Kidney (tissue), 14 donors: ENCODE data around the gene ZDHHC14. TPM values are rescaled to one million over a fixed set of nuclear protein-coding genes. Genes with fewer than 3 reads are reported as not detected.
"Not testable (repeated sequence)": the region's sequence is repeated elsewhere in the genome, so short reads cannot be mapped to it uniquely, and the experiment has no call there.

Experiments used
- DNase-seq, 5 donors: peaks; one replicate each; pipeline ENCODE4 v3.0.0-alpha.2; 2013 to 2020
- FAIRE-seq: peaks from 2 replicates; lab custom pipeline; 2012; peaks lifted over from hg19 to GRCh38; lab: Jason Lieb, UNC
- H3K27ac ChIP-seq, 2 donors: one replicate each; pipeline ENCODE4 v1.7.0; 2013; ENCODE audit warnings: low read depth in 2 of 2, low read length in 2 of 2, inconsistent platforms in 1 of 2
- H3K27me3 ChIP-seq: one replicate; pipeline ENCODE4 v1.7.1; 2013; ENCODE audit warnings: low read length, inconsistent platforms; ENCODE audit not compliant: control insufficient read depth, insufficient read depth
- H3K36me3 ChIP-seq, 3 donors: one replicate each; pipeline versions ENCODE4 v1.7.0 to v1.7.1; 2013; ENCODE audit warnings: low read length in 3 of 3, control low read depth in 1 of 3, inconsistent platforms in 1 of 3; ENCODE audit not compliant: insufficient read depth in 3 of 3, control insufficient read depth in 2 of 3
- H3K4me1 ChIP-seq, 3 donors: one replicate each; pipeline versions ENCODE4 v1.7.0 to v1.7.1; 2013; ENCODE audit warnings: low read length in 3 of 3, inconsistent platforms in 1 of 3, low read depth in 1 of 3; ENCODE audit not compliant: control insufficient read depth in 2 of 3, insufficient read depth in 2 of 3
- H3K4me3 ChIP-seq, 3 donors: one replicate each; pipeline versions ENCODE4 v1.7.0 to v1.8.1; 2013; ENCODE audit warnings: low read length in 3 of 3, control low read depth in 1 of 3, inconsistent platforms in 1 of 3
- H3K9ac ChIP-seq, 3 donors: one replicate each; pipeline versions ENCODE4 v1.7.0 to v1.7.1; 2013; ENCODE audit warnings: low read length in 3 of 3, control low read depth in 1 of 3, inconsistent platforms in 1 of 3
- H3K9me3 ChIP-seq, 3 donors: one replicate each; pipeline versions ENCODE4 v1.7.0 to v1.7.1; 2013; ENCODE audit warnings: low read length in 3 of 3, control low read depth in 1 of 3, inconsistent platforms in 1 of 3; ENCODE audit not compliant: control insufficient read depth in 2 of 3, insufficient read depth in 1 of 3
- CTCF ChIP-seq: IDR thresholded peaks from 3 replicates; pipeline ENCODE4 v1.5.1; 2012; ENCODE audit warnings: mild to moderate bottlenecking, moderate library complexity, borderline replicate concordance; ENCODE audit not compliant: insufficient read depth; ENCODE audit errors: extremely low read depth
- intact Hi-C: fragments of 100-400 bp; cut with DNase I; formaldehyde crosslinking; loops from one replicate; pipeline ENCODE4 v1.11.1; 2022
- polyA plus RNA-seq: library from polyadenylated mRNA; stranded (reverse); fragments of 350-450 nt; fragmentation: Illumina TruSeq; extraction: RNeasy Lipid Tissue Mini Kit (QIAGEN cat#74804); gene quantifications from one replicate; pipeline ENCODE4 v1.2.3, GENCODE V29; 2014; ENCODE audit warnings: low read depth, low replicate concordance; ENCODE audit not compliant: insufficient read depth
- total RNA-seq: library from RNA; stranded (reverse); fragmentation: NEBNext Ultra II Directional; extraction: Animal tissue kit (Norgen Biotek cat#: 25700); gene quantifications from one replicate; pipeline ENCODE4 v1.2.1, GENCODE V29; 2021
- donor health status: control.
- donor health status: control.
- donor health status: control.
- donor health status: control.
- donor health status: control.
- donor health status: DM: yes; HTN: yes; CAD: no.
- donor health status: Normal renal cell carcinoma (clear cell type).

ZDHHC14 gene
- total and polyA plus RNA-seq, 2 donors from 2014 or later = 13.5 to 26.7 TPM

- Histone ChIP-seq H3K9me3 (no peaks in the 10 kb centered on the region), H3K36me3 (no peaks in the 10 kb centered on the region), H3K27me3 (no peaks in the 10 kb centered on the region), H3K4me1 (peaks cover 0 to 7% (median 3%) of the 10 kb centered on the region in 3 donors), H3K27ac (no peak overlapping the region), H3K9ac (no peak overlapping the region), H3K4me3 (no peak overlapping the region)
- no peak for TF ChIP-seq CTCF
- peak in 1 of 5 donors; percentile 21 for DNase-seq
- no peak for FAIRE-seq
- intact Hi-C loops = no loop called here
These were observed 309.6 kb downstream of the ZDHHC14 start for GRCh38 chr6:157690441-157691210.

- FAIRE-seq, H3K9me3 ChIP-seq, H3K4me3 ChIP-seq, intact Hi-C loops, H3K9ac ChIP-seq, H3K27ac ChIP-seq, H3K36me3 ChIP-seq, H3K4me1 ChIP-seq, DNase-seq, H3K27me3 ChIP-seq: not testable (repeated sequence)
These were observed 310.6 kb downstream of the ZDHHC14 start for GRCh38 chr6:157691621-157692020.

GRCh38 chr6:157693867-157694266 is 312.9 kb downstream of the ZDHHC14 start:
- TF ChIP-seq CTCF = no peak
- H3K36me3 ChIP-seq = no peaks in the 10 kb centered on the region
- FAIRE-seq (no peak), DNase-seq (no peak)
- intact Hi-C loops = no loop called here
- peaks cover 0 to 3% (median 0%) of the 10 kb centered on the region in 3 donors for H3K9me3 ChIP-seq
- no peak overlapping the region for H3K27ac ChIP-seq
- no peak overlapping the region for H3K4me3 ChIP-seq
- no peaks in the 10 kb centered on the region for H3K27me3 ChIP-seq
- peaks cover 0 to 7% (median 3%) of the 10 kb centered on the region in 3 donors for H3K4me1 ChIP-seq
- H3K9ac ChIP-seq = no peak overlapping the region

- Histone ChIP-seq H3K9ac (no peak overlapping the region), H3K36me3 (no peaks in the 10 kb centered on the region), H3K27me3 (no peaks in the 10 kb centered on the region), H3K4me3 (no peak overlapping the region), H3K4me1 (peaks cover 0 to 7% (median 3%) of the 10 kb centered on the region in 3 donors), H3K27ac (no peak overlapping the region), H3K9me3 (peaks cover 0 to 4% (median 0%) of the 10 kb centered on the region in 3 donors)
- no peak for TF ChIP-seq CTCF
- peak in 3 of 5 donors; percentile 54 to 71 (median 61) for DNase-seq
- intact Hi-C loops = no loop called here
- no peak for FAIRE-seq
These were observed 314.5 kb downstream of the ZDHHC14 start for GRCh38 chr6:157695301-157696040.
